GM19455 (cell line): ENCODE measurements around the gene PRSS35.
"Not testable (repeated sequence)": the region's sequence is repeated elsewhere in the genome, so short reads cannot be mapped to it uniquely, and the experiment has no call there.

Experiments used
- ATAC-seq: cut with Tn5 transposase; IDR thresholded peaks from one replicate; pipeline ENCODE4 v1.9.1; 2021; ENCODE audit not compliant: unreplicated experiment

The PRSS35 gene

GRCh38 chr6:83511901-83512681 lies at the start of gene PRSS35:
Gene PRSS35 (plus strand): TSS chr6:83512534. CDS start chr6:83523442, 10,908 bp downstream.
- no peak for ATAC-seq

GRCh38 chr6:83463886-83464285 lies 48.4 kb upstream of the PRSS35 start:
- no peak for ATAC-seq

GRCh38 chr6:83464381-83465140 lies 47.8 kb upstream of the PRSS35 start:
- no peak for ATAC-seq

- no peak for ATAC-seq
These were observed 46.0 kb upstream of the PRSS35 start for GRCh38 chr6:83466328-83466727.

- no peak for ATAC-seq
These were observed 44.7 kb upstream of the PRSS35 start for GRCh38 chr6:83467620-83468036.

- ATAC-seq: no peak
These were observed 42.3 kb upstream of the PRSS35 start for GRCh38 chr6:83470001-83470400.

- no peak for ATAC-seq
These were observed 41.7 kb upstream of the PRSS35 start for GRCh38 chr6:83470587-83470986.

GRCh38 chr6:83472767-83473166 lies 39.6 kb upstream of the PRSS35 start:
- no peak for ATAC-seq

GRCh38 chr6:83474309-83474708 lies 38.0 kb upstream of the PRSS35 start:
- ATAC-seq: no peak

- no peak for ATAC-seq
These were observed 35.4 kb upstream of the PRSS35 start for GRCh38 chr6:83476971-83477370.

GRCh38 chr6:83479389-83479788 lies 32.9 kb upstream of the PRSS35 start:
- ATAC-seq: no peak

GRCh38 chr6:83480470-83480869 lies 31.9 kb upstream of the PRSS35 start:
- no peak for ATAC-seq

- ATAC-seq: not testable (repeated sequence)
These were observed 30.4 kb upstream of the PRSS35 start for GRCh38 chr6:83481938-83482337.

- ATAC-seq: no peak
These were observed 23.9 kb upstream of the PRSS35 start for GRCh38 chr6:83488448-83488847.

GRCh38 chr6:83488861-83489260 lies 23.5 kb upstream of the PRSS35 start:
- no peak for ATAC-seq

- no peak for ATAC-seq
These were observed 22.0 kb upstream of the PRSS35 start for GRCh38 chr6:83490217-83490807.

GRCh38 chr6:83505356-83505755 lies 7.0 kb upstream of the PRSS35 start:
- no peak for ATAC-seq

GRCh38 chr6:83509441-83509840 lies 2.9 kb upstream of the PRSS35 start:
- no peak for ATAC-seq

- ATAC-seq: no peak
These were observed 1.5 kb upstream of the PRSS35 start for GRCh38 chr6:83510791-83511190.

GRCh38 chr6:83511266-83511665 lies 1.1 kb upstream of the PRSS35 start:
- no peak for ATAC-seq

GRCh38 chr6:83514466-83514865 lies 2.1 kb downstream of the PRSS35 start:
- no peak for ATAC-seq
